GM19463 (cell line): ENCODE data around the gene ANKFN1.
"Not testable (repeated sequence)": the region's sequence is repeated elsewhere in the genome, so short reads cannot be mapped to it uniquely, and the experiment has no call there.

Experiments
- ATAC-seq: cut with Tn5 transposase; IDR thresholded peaks from one replicate; pipeline ENCODE4 v1.9.1; 2021; ENCODE audit warnings: mild to moderate bottlenecking, moderate library complexity; ENCODE audit not compliant: unreplicated experiment

Gene ANKFN1

DNA sequence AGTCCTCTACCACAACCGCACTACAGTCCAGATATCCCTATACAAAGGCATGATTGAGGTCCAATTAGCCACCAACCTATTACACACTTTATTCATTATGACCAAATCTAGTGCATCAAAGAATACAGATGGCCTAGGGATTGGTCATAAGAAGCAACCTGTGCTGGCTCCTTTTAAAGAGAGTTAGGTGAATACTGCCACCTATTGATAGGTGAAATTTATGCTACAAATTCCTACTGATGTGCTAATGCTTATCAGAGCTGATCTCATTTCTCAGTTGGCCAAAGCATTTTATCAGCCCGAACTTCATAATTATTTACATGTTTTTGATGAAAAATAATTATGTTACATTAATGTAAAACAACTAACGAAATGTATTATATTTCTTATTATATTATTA lies 166.3 kb downstream of the ANKFN1 start:
- ATAC-seq = no peak

GRCh38 chr17:56320443-56320842 lies 167.2 kb downstream of the ANKFN1 start:
- ATAC-seq = no peak

DNA sequence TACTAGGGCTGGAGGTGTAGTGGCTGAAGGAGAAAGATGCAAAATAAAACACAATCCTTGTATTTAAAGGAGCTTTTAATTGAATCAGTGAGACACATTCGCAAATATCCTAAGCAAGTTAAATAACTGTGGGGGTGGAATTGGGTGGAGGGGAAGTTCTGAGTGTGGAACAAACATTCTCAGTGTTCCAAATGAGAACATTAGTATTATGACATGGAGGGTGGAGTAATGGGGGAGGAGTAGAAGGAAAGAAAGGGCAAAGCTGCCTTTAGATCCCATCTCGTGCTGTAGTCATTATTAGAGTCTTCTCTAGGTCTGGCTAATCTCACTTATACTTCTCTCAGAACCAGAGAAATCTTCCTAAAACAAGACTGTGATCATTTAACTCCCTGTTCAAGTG lies 169.7 kb downstream of the ANKFN1 start:
- ATAC-seq = no peak

DNA sequence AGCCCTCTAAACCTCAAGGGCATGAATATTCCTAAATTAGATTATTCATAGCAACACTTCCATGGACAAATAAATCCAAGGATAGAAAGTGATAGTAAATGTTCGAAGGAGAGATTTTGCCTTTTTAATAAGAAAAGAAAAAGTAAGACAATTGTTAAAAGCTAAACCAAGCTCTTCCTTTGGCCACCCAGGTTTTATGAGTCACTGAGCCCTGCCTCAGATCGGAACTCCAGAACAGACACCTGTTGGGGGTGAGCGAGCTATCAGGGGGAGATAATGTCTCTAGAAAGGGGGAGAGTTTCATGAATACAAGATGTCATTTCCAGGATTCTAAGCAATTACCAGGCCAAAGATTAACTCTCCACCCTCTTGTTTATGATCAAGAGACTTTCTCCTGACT lies 171.4 kb downstream of the ANKFN1 start:
- no peak for ATAC-seq

- ATAC-seq = no peak
Measured at GRCh38 chr17:56325313-56326000, 172.2 kb downstream of the ANKFN1 start.

GRCh38 chr17:56326001-56326359 lies 172.7 kb downstream of the ANKFN1 start:
- ATAC-seq = no peak

DNA sequence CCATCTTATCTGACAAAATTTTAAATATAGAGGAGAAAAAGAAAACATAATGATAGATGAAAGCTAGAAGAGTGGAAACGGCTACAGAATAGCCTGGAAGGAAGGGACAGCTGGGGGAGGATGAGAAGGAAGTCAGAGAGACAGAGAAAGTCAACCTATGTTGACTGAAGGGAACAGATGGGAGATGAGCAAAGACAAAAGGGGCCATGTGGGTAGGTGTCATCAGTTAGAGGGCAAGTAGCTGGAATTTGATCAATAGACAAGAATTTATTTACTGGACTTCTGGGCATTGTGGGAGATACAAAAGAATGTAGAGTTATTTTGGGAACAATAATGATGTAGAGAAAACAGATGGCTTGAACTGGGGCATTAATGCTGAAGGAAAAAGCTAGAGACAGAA lies 194.4 kb downstream of the ANKFN1 start:
- ATAC-seq = no peak

DNA sequence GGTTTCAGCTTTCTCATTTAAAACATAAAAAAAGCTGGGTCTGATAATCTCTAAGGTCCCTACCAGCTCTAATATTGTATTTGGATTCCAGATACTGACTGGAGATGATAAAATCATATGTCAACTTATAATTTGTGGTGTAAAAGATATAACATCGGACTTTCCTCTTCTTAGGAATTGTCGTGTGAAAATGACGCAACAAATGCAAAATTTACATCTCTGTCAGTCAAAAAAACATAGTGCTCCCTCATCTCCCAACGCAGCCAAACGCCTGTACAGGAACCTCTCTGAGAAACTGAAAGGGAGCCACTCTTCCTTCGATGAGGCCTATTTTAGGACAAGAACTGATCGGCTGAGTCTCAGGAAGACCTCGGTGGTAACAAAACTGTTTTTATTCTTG lies 197.3 kb downstream of the ANKFN1 start:
- ATAC-seq = no peak

DNA sequence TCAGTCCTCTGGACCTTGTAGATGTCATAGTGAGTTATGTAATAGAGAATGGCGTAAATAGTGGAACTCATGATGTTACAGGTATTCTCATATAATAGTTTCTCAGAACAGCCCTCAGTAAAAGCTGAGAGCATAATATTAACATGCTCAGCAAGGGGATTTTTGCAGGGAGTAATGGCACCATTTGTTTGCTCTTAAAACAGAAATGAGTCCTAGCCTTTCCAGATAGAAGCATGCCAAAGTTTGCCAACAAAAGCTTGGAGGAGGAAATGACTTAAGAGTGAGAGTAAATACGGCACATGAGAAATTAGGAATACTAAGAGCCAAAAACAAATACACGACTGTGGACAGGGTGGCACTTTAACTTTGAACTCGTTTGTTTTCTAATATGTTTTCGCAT lies 198.4 kb downstream of the ANKFN1 start:
- ATAC-seq = no peak

DNA sequence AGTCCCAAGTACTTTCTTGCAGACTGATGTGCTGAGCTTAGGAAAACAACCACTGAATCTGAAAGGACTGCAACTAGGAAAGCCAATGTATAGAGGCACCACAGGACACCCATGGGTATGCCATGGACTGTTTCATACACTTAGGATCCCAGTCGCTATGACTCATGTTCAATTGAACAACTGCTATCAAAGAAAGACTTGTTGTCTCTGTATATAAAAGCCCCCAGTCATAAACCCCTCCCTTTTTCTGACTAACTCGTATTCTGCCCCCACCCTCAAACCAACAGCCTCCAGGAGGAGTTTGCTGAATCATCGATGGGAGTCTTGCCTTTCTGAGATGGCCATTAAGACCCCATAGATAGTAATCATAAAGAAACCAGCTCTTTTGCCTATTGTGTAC lies 205.4 kb downstream of the ANKFN1 start:
- no peak for ATAC-seq

GRCh38 chr17:56359518-56359917 lies 206.2 kb downstream of the ANKFN1 start:
- no peak for ATAC-seq

DNA sequence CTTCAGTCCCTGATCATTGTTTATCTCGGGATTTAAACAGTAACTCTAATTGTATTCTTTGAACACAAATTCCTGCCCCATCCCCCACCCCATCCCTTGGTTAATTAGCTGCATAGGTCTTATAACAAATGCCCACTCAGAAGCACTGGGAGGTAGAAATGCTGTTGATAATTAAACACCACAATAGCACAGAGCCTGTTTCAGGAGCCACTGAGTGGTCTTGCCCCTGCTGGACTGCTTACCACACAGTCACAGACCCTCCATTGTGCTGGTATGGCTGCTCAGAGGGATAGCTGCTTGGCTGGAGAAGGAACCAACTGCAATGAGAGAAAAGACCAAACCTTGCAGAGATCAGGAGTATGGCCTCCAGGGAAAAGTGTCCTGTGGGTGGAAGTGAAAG lies 214.1 kb downstream of the ANKFN1 start:
- no peak for ATAC-seq

DNA sequence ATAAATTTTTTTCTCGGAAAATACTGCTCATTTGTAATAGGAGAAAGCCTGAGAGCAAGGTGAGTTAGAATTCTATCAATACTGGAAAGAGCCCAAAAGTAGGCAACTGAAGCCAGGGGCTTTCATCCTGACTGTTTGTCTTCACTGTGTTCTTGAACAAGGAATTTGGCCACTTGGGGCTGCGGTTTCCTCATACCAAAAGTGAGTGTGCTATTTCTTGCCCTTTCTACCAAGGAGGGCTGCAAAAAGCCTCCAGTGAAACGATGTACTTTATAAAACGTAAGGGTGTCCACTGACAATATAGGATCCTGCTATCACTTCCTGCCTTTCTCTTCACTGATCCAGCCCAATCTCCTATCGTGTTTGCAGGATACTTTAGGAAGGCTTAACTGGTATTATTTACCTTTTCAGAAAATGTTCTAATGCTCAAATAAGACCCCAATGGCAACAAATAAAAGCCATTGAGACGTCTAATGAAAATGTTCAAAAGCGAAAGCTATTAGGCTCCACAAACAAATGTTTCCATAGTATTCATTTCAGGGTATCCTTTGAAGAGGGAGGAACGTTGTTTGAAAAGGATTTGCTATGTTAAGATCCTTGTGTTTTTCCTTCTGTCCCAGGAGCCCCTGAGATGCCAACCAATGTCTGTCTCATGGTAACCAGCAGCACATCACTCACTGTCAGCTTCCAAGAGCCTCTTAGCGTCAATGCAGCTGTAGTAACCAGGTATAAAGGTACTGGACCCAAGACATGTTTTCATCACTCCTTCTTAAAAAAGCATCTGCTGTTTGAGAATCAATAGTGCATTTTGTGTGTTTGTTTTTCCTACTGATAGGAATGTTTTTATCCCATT lies 220.9 kb downstream of the ANKFN1 start:
- ATAC-seq = no peak

GRCh38 chr17:56389356-56389755 lies 236.1 kb downstream of the ANKFN1 start:
- ATAC-seq = no peak

- ATAC-seq = no peak
Measured at GRCh38 chr17:56392321-56392720, 239.0 kb downstream of the ANKFN1 start.

DNA sequence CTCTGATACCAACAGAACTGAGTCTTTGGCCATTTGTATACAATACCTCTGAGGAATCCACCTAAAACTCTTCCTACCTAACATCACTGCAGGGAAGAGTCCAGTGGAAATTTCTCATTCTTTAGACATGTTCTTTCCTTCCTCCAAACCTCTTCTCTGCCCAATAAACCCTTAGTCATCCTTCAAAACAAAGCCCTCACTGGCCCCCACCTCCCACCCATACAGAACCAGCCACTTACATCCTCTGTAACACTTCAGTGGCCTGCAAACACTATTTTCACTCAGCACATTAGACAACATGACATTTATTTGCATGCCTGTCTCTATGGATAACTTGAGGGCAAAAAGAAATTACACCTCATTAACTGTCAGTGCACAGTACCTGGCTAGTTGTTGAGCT lies 239.9 kb downstream of the ANKFN1 start:
- no peak for ATAC-seq

DNA sequence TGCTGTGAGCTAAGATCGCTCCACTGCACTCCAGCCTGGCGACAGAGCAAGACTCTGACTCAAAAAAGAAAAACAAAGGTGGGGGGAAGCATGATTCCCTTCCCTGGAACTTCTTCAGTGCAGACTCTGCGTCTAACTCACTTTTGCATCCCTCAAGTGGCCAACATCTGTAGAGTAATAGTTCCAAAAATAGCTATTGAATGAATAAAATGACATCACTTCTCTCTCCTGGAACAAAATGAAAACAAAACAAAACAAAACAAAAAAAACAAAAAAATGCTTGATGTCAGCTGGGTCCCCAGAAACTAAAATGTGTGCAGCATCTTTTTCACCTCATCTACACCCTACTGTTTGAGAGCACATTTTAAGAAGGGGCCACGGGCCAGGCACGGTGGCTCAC lies 242.5 kb downstream of the ANKFN1 start:
- no peak for ATAC-seq

DNA sequence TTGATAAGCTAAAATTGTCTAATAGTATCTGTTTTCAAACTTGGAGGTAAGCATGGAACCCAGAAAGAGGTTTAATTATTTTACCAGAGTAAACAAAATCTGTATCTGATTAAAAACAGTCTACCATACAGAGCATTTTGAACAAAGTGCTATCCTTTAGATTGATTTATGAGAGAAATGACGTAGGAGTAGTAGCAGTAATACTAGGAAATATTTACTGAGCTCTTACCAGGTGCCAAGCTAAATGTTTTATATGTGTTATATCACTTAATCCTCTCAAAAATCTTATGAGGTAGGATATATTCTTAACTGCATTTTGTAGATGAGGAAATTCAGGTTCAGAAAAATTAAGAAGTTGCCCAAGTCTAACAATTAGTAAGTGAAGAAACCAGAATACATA lies 253.8 kb downstream of the ANKFN1 start:
- ATAC-seq = no peak

DNA sequence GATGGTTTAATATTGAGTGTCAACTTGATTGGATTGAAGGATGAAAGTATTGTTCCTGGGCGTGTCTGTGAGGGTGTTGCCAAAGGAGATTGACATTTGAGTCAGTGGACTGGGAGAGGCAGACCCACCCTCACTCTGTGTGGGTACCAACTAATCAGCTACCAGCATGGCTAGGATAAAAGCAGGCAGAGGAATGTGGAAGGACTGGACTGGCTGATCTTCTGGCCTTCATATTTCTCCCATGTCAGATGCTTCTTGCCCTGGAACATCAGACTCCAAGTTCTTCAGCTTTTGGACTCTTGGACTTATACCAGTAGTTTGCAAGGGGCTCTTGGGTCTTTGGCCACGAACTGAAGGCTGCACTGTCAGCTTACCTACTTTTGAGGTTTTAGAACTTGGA lies 259.1 kb downstream of the ANKFN1 start:
- ATAC-seq = not testable (repeated sequence)

DNA sequence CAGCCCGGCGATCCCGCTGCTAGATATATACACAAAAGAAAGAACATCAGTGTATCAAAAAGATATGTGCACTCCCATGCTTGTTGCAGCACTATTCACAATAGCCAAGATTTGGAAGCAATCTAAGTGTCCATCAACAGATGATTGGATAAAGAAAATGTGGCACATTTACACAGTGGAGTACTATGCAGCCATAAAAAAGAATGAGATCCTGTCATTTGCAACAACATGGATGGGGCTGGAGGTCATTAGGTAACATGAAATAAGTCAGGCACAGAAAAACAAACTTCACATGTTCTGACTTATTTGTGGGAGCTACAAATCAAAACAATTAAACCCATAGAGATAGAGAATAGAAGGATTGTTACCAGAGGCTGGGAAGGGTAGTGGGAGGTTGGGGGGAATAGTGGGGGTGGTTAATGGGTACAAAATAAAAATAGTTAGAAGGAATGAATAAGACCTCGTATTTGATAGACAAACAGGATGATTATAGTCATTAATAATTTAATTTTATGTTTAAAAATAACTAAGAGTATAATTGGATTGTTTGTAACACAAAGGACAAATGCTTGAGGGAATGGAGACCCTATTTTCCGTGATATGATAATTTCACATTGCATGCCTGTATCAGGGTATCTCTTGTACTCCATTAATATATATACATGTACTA lies 263.5 kb downstream of the ANKFN1 start:
- ATAC-seq = no peak

DNA sequence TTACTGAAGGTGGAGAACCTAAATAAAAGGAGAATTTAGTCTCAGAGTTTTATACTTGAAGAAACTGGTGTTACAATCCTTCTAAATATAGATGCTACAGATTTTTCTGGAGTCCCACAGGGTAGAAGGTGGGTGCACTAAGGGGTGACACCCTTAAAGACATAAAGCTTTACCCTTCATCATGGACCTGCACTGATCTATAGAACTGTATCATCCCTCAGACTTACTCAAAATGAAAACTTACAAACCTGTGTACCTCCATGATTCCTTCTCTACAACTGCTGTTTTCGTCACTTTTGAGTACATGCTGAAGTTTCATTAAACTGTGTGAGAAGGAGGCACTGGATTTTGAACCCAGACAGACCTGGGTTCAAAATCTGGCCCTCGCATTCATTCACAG lies 270.7 kb downstream of the ANKFN1 start:
- no peak for ATAC-seq

- ATAC-seq = no peak
Measured at GRCh38 chr17:56424543-56425044, 271.3 kb downstream of the ANKFN1 start.
